ENCODE data around the gene IPO11.
A peak's percentile ranks its signal among the peaks of the same experiment; 100 is the strongest.
"Not testable (repeated sequence)": the region's sequence is repeated elsewhere in the genome, so short reads cannot be mapped to it uniquely, and the experiment has no call there.

IPO11 gene

DNA sequence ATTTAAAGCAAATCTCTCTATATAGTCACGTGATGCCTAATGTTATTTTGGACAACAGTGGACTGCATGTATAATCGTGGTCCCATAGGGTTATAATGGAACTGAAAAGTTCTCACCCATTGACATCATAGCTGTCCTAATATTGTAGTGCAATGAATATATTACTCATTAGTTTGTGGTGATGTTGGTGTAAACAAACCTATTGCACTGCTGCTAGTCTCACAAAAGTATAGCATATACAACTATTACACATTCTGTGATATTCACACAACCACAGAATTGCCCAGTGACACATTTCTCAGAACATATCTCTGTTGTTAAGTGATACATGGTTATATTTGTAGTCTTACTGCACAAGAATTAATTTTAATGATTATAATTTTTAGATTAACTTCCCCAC lies 37.7 kb downstream of the IPO11 start:
- no peak for DNase-seq

DNA sequence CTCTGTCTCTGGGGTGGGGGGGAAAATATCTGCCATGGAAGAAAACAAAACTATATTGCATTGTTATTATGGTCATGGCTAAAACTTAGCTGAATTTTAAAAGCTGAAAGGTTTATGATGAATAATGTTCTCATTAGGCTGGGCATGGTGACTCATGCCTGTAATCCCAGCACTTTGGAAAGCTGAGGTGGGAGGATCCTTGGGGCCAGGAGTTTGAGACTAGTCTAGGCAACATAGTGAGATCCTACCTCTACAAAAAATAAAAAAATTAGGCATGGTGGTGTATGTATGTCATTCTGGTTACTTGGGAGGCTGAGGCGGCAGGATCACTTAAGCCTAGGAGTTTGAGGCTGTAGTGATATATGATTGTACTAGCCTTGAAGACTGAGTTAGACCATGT lies 44.5 kb downstream of the IPO11 start:
- DNase-seq, result no peak

DNA sequence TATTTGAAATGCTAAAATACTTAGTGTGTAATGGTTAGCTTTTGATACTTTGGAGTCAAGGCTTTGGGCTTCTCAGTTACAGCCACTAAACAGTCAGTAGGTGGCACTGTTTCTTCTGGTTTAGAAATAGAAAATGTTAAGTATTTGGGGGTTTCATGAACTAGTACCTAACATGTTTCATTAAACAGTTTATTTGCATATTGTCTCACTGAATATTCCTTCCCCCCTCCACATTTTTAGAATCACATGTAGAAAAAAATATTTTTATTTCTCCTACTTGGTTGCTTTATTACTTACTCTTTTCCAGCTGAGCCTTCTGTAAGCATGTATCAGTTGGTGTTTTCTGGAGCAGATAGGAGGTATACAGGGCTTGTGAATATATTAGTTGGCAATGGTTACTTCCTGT lies 48.0 kb downstream of the IPO11 start:
- peak; percentile 29 for DNase-seq

DNA sequence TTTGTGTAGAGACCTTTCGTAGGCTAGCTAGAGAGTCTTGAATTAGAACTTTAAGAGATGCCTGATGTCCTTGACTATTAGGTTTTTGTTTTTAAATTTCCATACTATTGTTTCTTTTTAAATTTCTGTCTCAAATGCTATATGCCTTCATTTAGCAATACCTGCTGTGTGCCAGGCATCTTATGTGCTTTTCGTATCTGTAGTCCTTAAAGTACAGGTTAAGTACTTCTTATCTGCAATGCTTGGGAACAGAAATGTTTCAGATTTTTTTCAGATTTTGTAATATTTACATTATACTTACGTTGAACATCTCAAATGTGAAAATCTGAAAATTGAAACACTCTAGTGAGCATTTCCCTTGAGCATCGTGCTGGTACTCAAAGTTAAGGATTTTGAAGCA lies 49.0 kb downstream of the IPO11 start:
- no peak for DNase-seq

DNA sequence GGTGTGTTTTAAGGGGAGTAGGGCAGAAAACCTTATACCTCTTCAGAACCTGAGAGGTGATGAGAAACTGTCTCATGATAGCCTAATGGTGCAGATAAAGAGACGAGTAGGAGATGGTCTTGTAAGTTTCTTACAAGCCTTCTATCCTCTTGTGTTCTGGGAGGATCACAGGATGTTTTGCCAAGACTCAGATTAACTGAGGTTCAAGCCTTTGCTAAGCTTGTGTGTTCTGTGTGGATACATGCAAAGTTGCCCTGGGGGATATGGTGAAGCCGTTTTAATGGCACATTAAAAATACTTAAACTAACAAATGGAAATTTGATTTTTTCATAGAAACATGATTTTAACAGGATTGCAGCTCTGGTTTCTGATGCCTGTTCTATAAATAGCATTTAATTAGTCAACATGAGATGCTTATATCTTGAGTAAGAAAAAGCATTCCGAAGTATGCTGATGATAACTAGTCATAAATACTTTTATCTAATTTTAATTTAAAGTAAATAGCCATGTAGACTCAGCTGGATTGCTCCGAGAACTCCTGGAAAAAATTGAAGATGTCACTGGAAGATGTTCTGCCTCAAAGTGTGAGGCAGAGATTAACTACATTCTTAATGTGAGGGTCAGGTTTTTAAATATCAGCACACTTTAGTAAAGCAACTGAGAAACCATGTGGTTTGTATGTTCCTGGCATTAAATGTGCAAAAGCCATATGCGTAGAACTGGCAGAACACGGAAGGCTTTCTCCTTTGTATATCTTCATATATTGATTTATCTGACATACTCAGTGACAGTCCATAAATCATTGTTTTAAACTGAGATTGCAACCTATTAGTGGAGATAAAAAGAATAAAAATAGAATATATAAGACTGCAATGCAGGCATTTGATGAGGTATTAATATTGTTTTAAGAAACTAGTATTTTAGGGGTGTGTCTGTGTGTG lies 53.7 kb downstream of the IPO11 start:
- no peak for DNase-seq

DNA sequence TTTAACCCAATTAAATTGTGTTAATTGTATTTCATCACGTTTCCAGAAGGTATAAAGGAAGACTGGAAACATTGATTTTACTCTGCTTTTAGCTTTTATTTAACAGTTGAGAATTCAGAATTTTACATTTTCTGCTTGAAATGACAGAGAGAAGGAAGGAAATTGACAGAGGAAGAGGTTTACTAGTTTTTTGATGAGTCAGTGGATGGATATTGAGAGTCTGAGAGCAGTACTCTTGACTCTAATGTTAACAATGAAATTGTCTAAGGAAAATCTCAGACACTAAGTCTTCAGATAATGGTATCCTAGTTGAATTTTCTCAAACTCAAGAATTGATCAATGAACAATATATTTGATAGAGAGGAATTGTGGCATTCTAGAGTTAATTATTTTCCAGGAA lies 60.6 kb downstream of the IPO11 start:
- no peak for DNase-seq

DNA sequence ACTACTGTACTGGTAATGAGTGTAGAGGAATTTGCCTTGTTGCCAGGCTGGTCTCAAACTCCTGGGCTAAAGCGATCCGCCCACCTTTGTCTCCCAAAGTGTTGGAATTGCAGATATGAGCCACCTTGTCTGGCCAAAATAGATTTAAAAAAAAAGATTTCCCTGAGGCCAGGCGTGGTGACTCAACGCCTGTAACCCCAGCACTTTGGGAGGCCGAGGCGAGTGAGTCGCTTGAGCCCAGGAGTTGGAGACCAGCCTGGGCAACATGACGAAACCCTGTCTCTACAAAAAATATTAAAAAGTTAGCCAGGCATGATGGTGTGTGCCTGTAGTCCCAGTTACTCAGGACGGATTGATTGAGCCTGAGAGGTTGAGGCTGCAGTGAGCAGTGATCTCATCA lies 62.5 kb downstream of the IPO11 start:
- DNase-seq, result no peak

DNA sequence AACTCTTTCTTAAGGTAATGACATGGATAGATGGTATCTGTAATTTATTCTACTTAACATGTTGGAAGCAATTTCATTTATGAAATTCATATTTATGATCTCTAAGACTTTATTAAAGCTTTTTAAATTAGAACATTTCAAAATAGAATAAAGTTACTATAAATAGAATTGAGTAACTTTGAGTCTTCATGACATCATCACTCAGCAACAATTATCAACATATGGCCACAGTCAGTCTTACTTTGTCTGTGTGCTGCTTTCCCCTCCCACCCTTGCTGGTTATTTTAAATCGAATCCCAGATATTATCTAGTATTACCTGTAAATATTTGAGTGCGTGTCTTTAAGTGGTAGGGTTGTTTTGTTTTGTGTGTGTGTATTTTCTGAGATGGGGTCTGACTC lies 65.2 kb downstream of the IPO11 start:
- no peak for DNase-seq

DNA sequence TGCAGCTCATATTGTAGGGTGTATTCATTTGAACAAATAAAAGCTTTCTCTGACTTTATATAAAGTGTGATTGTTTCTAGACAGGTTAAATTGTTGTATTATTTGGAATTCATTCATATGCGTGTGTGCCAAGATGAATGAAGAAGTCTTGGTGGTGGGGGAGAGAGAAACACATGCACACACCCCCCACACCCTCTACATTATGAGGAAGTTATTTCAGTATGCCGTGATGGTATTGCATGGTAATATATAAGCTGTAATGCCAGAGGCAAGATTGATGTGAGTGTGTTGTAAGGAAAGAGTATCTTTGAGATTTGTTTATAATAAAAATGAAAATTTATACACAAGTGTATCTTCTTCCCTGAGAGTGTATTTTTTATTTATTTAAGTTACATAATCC lies 71.0 kb downstream of the IPO11 start:
- DNase-seq, result no peak

DNA sequence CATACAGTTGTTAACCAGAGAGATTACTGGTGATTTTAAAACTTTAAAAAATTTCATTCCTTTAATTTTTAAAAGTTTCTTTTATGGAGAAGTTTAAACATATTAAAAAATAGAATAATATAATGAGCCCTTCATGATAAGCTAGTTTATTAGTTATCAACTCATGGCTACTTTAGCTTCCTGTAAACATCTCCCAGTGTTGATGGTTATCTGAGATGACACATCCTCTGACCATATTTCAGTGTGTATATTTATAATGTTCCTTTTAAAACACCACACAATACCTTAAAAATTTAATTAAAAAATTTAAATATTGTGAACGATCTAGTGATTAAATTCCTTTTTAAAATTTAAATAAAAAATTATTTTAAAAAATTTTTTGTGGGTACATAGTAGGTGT lies 74.1 kb downstream of the IPO11 start:
- DNase-seq, result no peak

DNA sequence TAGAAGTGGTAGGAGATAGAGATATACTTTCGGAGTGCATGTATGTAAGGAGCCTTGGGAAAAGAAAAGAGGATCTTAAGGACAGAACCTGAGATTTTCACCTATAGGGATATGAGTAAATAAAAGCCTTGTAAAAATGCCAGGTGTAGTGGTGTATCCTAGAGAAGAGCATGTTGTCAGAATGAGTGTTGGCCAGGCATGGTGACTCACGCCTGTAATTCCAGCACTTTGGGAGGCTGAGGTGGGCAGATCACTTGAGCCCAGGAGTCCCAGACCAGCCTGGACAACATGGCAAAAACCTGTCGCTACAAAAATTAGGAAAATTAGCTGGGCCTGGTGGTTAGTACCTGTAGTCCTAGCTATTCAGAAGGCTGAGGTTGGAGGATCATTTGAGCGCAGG lies 76.0 kb downstream of the IPO11 start:
- DNase-seq, result no peak

DNA sequence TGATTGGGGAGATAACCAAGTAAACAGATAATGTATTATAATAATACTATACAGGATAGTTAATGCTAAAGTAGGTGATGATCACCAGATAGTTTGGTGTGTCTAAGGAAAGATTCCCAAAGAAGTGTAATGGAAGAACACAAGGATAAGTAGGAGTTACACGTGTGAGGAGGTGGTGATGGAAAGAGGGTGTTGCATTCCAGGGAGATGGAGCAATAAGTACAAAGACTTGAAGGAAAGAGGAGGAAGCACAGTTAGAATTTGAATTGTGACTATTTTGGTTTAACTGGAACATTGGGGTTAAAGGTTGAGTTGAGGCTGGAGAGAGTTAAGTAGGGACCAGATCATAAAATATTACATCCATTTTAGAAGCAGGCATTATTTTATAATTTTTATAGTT lies 76.9 kb downstream of the IPO11 start:
- DNase-seq, result no peak

DNA sequence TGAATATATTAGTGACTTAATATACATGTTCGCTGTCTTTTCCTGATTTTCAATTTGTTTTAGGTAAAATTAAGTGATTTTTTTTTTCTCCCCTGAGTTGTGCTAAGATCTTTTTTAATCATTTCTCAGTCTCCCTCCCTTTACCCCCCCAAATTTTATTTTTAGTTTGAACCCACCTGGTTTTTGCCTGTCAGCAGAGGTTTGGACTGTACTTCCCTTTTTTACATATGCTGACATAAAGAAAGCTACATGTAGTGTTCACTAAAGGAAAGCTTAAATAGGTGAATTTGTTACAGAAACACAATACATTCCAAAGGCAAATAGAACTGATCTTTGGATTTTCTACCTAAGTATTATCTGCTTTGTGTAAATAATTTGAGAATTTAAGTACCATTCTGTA lies 82.2 kb downstream of the IPO11 start:
- DNase-seq, result no peak

DNA sequence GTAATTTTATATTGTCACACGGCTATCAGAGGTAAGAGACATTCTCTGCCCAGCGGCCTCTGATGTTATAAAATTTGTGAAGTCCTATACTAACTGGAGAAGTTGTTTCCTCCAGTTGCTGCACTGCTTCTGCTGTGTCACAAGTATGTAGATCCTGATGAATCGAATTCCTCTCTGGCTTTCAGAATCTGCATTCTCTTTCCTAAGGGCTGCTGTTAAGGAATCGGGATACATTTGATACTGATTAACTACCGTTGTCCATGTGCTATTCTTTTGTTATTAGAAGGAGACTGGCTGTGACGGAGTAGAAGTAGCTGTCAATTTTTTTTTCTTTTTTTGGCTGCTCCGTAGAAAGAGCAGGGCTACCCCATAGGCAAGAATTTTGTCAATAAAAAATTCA lies 84.3 kb downstream of the IPO11 start:
- no peak for DNase-seq

DNA sequence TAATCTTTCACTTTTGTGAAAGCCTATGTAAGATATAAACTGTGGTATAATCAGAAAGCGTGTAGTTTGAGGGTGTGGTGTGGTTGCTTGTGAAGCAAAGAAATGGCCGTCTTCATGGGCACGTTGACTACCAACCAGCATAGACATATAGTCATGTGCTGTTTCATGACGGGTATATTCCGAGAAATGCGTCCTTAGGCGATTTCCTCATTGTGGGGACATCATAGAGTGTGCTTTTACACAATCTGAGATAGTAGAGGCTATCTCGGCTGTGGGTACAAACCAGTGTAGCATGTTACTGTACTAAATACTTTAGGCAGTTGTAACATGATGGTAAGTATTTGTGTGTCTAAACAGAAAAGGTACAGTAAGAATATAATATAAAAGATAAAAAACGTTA lies 86.4 kb downstream of the IPO11 start:
- no peak for DNase-seq

DNA sequence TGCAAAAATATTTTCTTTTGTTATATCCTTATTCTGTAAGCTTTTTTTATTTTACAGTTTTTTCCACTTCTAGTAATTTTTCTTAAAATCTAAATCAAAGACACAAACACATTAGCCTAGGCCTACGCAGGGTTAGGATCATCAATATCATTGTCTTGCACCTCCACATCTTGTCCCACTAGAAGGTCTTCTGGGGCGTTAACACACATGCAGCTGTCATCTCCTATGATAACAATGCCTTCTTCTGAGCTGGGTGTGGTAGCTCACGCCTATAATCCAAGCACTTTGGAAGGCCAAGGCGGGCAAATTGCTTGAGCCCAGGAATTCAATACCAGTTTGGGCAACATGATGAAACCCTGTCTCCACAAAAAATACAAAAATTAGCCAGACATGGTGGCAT lies 87.2 kb downstream of the IPO11 start:
- DNase-seq, result no peak

DNA sequence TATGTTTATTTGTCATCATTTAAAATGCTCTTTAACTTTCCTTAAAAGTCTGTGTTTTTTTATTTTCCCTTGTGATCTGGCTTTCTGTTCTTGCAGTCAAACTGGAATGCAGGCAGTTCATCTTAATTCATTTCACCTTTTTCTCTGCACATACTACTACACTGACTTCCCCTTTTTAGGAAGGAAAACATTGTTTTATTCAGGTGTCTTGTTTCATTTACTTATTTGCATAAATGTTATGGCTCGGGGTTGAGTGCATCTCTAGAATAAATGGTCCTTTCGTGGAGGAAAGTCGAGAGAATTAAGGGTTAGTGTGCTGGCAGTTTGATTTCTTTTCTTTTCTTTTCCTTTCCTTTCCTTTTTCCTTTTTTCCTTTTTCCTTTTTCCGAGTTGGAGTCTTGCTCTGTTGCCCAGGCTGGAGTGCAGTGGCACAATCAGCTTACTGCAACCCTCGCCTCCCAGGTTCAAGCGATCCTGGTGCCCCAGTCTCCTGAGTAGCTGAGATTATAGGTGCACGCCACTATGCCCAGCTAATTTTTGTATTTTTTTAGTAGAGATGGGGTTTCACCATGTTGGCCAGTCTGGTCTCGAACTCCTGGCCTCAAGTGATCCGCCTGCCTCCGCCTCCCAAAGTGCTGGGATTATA lies 90.0 kb downstream of the IPO11 start:
- no peak for DNase-seq

DNA sequence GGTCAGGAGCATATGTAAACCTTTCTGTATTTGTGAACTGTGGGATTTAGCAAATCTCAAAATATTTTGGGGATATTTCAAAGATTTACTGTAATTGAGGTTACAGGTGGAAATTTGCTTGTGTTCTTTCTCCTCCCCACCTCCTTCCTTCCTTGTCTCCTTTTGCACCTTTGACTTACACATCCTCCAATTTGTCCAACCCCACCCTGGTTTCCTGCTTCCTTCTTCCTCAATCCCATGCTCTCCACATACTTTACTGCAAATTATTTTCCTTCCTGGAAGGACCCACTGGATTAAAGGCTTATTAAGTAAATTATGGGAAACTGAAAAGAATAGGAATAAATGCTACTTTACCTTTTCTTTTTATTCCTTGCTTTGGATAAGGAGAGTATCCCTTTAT lies 91.6 kb downstream of the IPO11 start:
- DNase-seq, result no peak

DNA sequence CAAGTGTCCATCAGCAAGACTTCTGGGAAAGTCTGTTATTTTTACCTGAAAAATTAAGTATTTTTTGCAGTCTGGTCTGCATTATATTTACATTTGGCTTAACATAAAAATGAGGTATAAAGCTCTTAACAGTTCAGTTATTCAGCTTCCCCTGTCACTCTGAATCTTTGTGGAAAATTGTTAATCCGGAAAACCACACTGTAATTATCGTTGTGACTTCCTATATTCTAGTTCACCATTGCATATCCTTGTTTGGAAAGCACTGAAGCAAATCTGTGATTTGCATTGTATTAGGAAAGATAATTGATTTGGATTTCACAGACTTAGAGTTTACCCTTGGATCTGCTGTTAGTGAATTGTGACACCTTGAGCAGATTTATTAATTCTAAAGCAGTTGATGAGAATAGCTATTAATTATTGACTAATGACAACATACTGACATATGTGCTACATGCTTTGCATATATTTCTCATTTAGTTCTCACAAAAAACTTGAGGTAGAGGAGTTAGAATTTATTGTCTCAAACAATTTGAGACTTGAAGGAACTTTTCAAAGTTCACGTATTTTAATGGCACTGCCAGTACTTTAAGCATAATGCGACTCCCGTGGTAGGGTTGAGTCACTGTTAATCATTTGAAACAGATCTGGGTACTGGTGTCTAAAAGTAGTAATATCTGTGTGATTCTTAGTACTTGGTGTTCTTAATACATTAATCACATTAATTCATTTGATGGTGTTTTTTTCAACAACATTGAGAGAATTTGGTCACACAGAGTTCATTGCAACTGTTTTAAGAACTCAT lies 94.3 kb downstream of the IPO11 start:
- DNase-seq, result no peak

DNA sequence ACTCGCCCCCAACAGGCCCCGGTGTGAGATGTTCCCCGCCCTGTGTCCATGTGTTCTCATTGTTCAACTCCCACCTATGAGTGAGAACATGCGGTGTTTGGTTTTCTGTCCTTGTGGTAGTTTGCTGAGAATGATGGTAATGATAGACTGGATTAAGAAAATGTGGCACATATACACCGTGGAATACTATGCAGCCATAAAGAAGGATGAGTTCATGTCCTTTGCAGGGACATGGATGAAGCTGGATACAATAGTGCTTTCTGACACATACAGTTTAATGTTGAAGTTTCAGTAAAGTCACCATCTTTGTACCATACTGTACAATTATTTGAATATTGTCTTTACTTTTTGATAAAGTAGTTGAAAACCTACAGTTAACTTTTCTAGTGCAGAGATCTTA lies 96.2 kb downstream of the IPO11 start:
- DNase-seq, result not testable (repeated sequence)

DNA sequence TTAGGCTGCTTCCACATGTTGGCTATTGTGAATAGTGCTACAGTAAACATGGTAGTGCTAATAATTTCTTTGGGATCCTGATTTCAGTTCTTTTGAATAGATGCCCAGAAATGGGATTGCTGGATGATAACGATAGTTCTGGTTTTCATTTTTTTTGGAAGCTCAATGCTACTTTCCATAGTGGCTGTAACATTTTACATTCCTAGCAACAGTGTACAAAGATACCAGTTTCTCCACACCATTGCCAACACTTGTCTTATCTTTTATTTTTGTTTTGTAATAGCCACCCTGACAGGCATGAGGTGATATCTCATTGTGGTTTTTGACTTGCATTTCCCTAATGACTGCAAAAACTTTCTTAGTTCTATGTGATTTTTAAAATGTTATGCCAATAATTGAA lies 97.2 kb downstream of the IPO11 start:
- DNase-seq, result no peak

DNA sequence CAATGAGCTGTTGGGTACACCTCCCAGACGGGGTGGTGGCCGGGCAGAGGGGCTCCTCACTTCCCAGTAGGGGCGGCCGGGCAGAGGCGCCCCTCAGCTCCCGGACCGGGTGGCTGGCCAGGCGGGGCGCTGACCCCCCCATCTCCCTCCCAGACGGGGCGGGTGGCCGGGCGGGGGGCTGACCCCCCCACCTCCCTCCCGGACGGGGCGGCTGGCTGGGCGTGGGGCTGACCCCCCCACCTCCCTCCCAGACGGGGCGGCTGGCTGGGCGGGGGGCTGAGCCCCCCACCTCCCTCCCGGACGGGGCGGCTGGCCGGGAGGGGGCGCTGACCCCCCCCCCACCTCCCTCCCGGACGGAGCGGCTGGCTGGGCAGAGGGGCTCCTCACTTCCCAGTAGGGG lies 100.5 kb downstream of the IPO11 start:
- not testable (repeated sequence) for DNase-seq

DNA sequence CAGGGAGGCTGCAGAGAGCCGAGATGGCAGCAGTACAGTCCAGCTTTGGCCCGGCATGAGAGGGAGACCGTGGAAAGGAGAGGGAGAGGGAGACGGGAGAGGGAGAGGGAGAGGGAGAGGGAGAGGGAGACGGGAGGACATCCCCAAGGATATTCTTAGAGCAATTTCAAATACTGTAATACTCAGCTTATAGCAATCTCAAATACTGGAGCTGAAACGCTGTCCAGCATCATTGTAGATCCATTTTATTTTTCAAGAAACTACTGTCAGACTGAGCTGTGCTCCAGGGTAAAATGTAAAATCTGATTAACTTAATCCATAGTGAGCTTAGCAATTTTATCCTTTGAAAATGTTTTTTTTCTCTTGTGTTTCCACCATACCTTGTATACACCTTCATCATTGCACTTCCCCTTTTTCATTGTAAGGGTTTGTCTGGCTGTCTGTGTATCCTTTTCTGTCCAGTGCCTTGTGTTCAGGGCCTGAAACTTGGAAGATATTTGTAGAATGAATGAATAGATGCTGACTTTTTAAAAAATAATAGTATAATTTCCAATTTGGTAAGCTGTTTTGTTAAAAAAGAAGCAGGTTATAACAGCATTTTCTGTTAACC lies 102.1 kb downstream of the IPO11 start:
- no peak for DNase-seq

Measured in retina (tissue), 1 donor.